Measurements from ENCODE around the gene PHEX.

GRCh38 chrX:22165732-22166457 is 133.8 kb downstream of the PHEX start:
- TF ChIP-seq POLR2AphosphoS5 (IDR thresholded peaks at IDR 0.05; ENCODE audit: low read depth): no peak
- no peak for TF ChIP-seq CTCF (conservative IDR thresholded peaks at IDR 0.05; ENCODE audit: low read depth in 2 of 2)
- no peak for TF ChIP-seq JUNB (IDR thresholded peaks at IDR 0.05; ENCODE audit: unreplicated experiment)
- no peak for TF ChIP-seq REST (IDR thresholded peaks at IDR 0.05; ENCODE audit: unreplicated experiment)
- no peak for TF ChIP-seq EZH2 (IDR thresholded peaks at IDR 0.05; ENCODE audit: low read depth, unreplicated experiment)
- TF ChIP-seq NANOG (IDR thresholded peaks at IDR 0.05; ENCODE audit: borderline replicate concordance): no peak
- no peak for TF ChIP-seq EZH2phosphoT487 (IDR thresholded peaks at IDR 0.05; ENCODE audit: unreplicated experiment)
- TF ChIP-seq CREB1 (CRISPR knock-in tag; IDR thresholded peaks at IDR 0.05; ENCODE audit: low read depth): no peak
- no peak for TF ChIP-seq ZNF462 (CRISPR knock-in tag; IDR thresholded peaks at IDR 0.05)
- no peak for TF ChIP-seq ZNF331 (CRISPR knock-in tag; IDR thresholded peaks at IDR 0.05; ENCODE audit: low read depth)
- no peak for TF ChIP-seq STAT1 (IDR thresholded peaks at IDR 0.05; ENCODE audit: unreplicated experiment)
- TF ChIP-seq ETS1 (IDR thresholded peaks at IDR 0.05): no peak
